GM19328 (cell line): ENCODE data around the gene NLGN1.

Experiments
- ATAC-seq: cut with Tn5 transposase; IDR thresholded peaks from one replicate; pipeline ENCODE4 v1.9.1; 2021; ENCODE audit warnings: mild to moderate bottlenecking, moderate library complexity; ENCODE audit not compliant: unreplicated experiment

The NLGN1 gene

GRCh38 chr3:174058804-174059203 lies 661.3 kb downstream of the NLGN1 start:
- no peak for ATAC-seq

GRCh38 chr3:174060431-174060830 lies 662.9 kb downstream of the NLGN1 start:
- ATAC-seq: no peak

- no peak for ATAC-seq
Measured at GRCh38 chr3:174061162-174061561, 663.6 kb downstream of the NLGN1 start.

- ATAC-seq: no peak
Measured at GRCh38 chr3:174061731-174062130, 664.2 kb downstream of the NLGN1 start.

- ATAC-seq: no peak
Measured at GRCh38 chr3:174062923-174063322, 665.4 kb downstream of the NLGN1 start.

GRCh38 chr3:174068035-174068434 lies 670.5 kb downstream of the NLGN1 start:
- ATAC-seq: no peak

GRCh38 chr3:174072675-174073074 lies 675.1 kb downstream of the NLGN1 start:
- no peak for ATAC-seq

GRCh38 chr3:174083706-174084105 lies 686.2 kb downstream of the NLGN1 start:
- ATAC-seq: no peak

- ATAC-seq: no peak
Measured at GRCh38 chr3:174089592-174089991, 692.0 kb downstream of the NLGN1 start.

GRCh38 chr3:174094669-174095068 lies 697.1 kb downstream of the NLGN1 start:
- ATAC-seq: no peak

GRCh38 chr3:174097686-174098085 lies 700.1 kb downstream of the NLGN1 start:
- no peak for ATAC-seq

- ATAC-seq: no peak
Measured at GRCh38 chr3:174098746-174099145, 701.2 kb downstream of the NLGN1 start.

- no peak for ATAC-seq
Measured at GRCh38 chr3:174099724-174100123, 702.2 kb downstream of the NLGN1 start.

GRCh38 chr3:174100744-174101143 lies 703.2 kb downstream of the NLGN1 start:
- no peak for ATAC-seq

GRCh38 chr3:174101244-174101643 lies 703.7 kb downstream of the NLGN1 start:
- ATAC-seq: no peak

- no peak for ATAC-seq
Measured at GRCh38 chr3:174102274-174102673, 704.7 kb downstream of the NLGN1 start.

- ATAC-seq: no peak
Measured at GRCh38 chr3:174102866-174103265, 705.3 kb downstream of the NLGN1 start.

GRCh38 chr3:174110761-174111160 lies 713.2 kb downstream of the NLGN1 start:
- ATAC-seq: no peak

- ATAC-seq: no peak
Measured at GRCh38 chr3:174111776-174112175, 714.2 kb downstream of the NLGN1 start.

GRCh38 chr3:174116421-174116820 lies 718.9 kb downstream of the NLGN1 start:
- ATAC-seq: no peak

- no peak for ATAC-seq
Measured at GRCh38 chr3:174120997-174121396, 723.5 kb downstream of the NLGN1 start.

GRCh38 chr3:174122411-174122810 lies 724.9 kb downstream of the NLGN1 start:
- no peak for ATAC-seq

GRCh38 chr3:174125267-174125824 lies 727.8 kb downstream of the NLGN1 start:
- ATAC-seq: no peak
